ENCODE measurements around the gene JUP. TPM values are rescaled to one million over a fixed set of nuclear protein-coding genes. Genes with fewer than 3 reads are reported as not detected.

JUP gene
- total RNA-seq, 1 donor = 29.8 TPM

- no peak for DNase-seq (ENCODE audit: low read depth)
- no peak for TF ChIP-seq CTCF (IDR thresholded peaks at IDR 0.05; ENCODE audit: insufficient read depth, low read depth, low read length)
Observed at GRCh38 chr17:41772586-41773189, 13.8 kb downstream of the JUP start.

GRCh38 chr17:41772218-41772585, 14.3 kb downstream of the JUP start:
- no peak for TF ChIP-seq CTCF (IDR thresholded peaks at IDR 0.05; ENCODE audit: insufficient read depth, low read depth, low read length)
- no peak overlapping the region for H3K4me3 ChIP-seq (ENCODE audit: low read depth, low read length)
- DNase-seq (ENCODE audit: low read depth) = no peak

More at GRCh38 chr17:41772586-41773189, 13.8 kb downstream of the JUP start:
- H3K4me3 ChIP-seq (ENCODE audit: low read depth, low read length) = no peak overlapping the region

- no peak for DNase-seq (ENCODE audit: low read depth)
- no peak for TF ChIP-seq CTCF (IDR thresholded peaks at IDR 0.05; ENCODE audit: insufficient read depth, low read depth, low read length)
- H3K4me3 ChIP-seq (ENCODE audit: low read depth, low read length) = no peak overlapping the region
Observed at GRCh38 chr17:41771389-41772206, 14.9 kb downstream of the JUP start.

- no peak overlapping the region for H3K4me3 ChIP-seq (ENCODE audit: low read depth, low read length)
- no peak for DNase-seq (ENCODE audit: low read depth)
- no peak for TF ChIP-seq CTCF (IDR thresholded peaks at IDR 0.05; ENCODE audit: insufficient read depth, low read depth, low read length)
Observed at GRCh38 chr17:41769985-41770384, 16.5 kb downstream of the JUP start.

GRCh38 chr17:41769346-41769862, 17.1 kb downstream of the JUP start:
- no peak for TF ChIP-seq CTCF (IDR thresholded peaks at IDR 0.05; ENCODE audit: insufficient read depth, low read depth, low read length)
- no peak overlapping the region for H3K4me3 ChIP-seq (ENCODE audit: low read depth, low read length)
- DNase-seq (ENCODE audit: low read depth) = no peak

- DNase-seq (ENCODE audit: low read depth) = no peak
- H3K4me3 ChIP-seq (ENCODE audit: low read depth, low read length) = no peak overlapping the region
- TF ChIP-seq CTCF (IDR thresholded peaks at IDR 0.05; ENCODE audit: insufficient read depth, low read depth, low read length) = no peak
Observed at GRCh38 chr17:41768682-41769288, 17.7 kb downstream of the JUP start.

Data from fibroblast of villous mesenchyme (primary cell).